GM18951 (cell line): ENCODE data around the gene IQGAP2.
"Not testable (repeated sequence)": the region's sequence is repeated elsewhere in the genome, so short reads cannot be mapped to it uniquely, and the experiment has no call there.

Experiments
- POLR2A ChIP-seq: IDR thresholded peaks from 4 replicates; pipeline ENCODE4 v1.6.1; 2011; ENCODE audit warnings: mild to moderate bottlenecking; ENCODE audit not compliant: insufficient read length, insufficient read depth; ENCODE audit errors: extremely low read depth
- in situ Hi-C: fragments of 300-500 bp; cut with MboI; formaldehyde crosslinking; loops from one replicate; pipeline ENCODE4 v1.12.0; 2022; ENCODE audit warnings: low sequenced_read_pairs, mixed read lengths, inconsistent platforms; ENCODE audit not compliant: unreplicated experiment

Gene IQGAP2

DNA sequence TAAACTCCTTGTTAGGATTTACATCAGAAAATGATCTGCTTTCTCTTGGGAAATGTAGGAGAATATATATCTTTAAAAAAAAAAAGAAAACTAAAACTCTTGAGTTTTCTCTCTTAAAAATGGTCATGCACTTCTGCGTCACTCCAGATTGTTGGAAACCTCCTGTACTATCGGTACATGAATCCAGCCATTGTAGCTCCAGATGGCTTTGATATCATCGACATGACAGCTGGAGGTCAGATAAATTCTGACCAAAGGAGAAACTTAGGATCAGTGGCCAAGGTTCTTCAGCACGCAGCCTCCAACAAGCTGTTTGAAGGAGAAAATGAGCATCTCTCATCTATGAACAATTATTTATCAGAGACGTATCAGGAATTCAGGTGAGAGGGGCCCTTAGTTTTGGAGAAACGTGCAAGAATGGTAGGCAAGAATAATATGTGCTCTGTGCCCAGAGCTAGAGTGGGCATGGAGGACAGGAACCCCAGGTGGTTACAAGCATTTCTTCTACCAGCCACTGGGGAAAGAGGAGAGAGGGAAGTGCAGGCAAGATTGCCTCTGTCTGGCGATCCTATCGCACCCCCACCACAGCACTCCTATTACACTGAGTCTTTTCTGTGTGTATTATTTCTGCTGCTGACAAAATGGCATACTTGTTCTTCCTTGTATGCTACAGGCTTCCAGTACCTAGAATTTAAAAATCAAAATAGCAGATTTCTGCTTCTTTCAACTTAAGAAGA is 271.4 kb downstream of the IQGAP2 start:
- TF ChIP-seq POLR2A: no peak
- in situ Hi-C loops: no loop called here

DNA sequence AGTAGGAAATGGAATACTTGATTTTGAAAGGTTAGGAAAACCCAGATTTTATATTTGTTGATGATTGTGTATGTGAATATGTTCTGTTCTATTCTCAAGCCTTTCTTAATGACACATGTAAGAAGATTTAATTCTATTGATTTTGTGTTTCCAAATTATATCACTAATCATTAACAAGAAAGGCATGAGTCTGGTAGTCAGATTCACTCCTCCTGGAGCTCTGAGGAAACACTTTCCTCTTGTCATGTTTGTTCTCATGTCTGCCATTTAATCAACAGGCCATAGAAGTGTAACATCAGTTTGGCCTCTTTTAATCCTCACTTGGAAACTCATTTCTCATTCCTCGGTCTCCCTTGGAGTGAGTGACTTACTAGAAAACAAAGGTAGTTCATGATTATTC is 272.3 kb downstream of the IQGAP2 start:
- in situ Hi-C loops: no loop called here

DNA sequence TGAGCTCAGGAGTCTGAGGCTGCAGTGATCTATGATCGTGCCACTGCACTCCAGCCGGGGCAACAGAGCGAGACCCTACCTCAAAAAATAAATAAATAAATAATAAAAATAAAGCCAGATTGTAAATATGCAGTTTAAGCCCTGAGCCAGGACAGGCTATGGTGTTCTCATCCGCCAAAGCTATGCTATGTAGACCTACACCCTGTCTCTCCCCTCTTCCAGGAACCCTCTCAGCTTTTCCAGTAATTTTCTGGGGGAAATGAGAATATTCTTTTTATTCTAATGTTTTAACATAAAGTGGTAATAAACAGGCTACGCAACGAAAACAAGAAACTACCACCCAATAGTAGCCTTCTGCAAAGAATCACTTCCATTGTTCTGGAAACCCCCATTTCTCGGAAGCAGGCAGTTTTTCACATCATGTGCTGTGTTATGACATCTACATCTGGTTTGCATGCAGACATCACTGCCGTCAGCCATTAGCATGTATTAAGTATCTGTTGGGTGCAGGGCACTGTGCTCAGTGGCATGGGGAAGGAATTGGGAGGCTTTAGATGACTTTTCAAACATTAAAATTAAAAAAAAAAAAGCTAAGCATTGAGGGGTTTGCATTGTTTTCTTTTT is 274.9 kb downstream of the IQGAP2 start:
- no peak for TF ChIP-seq POLR2A
- in situ Hi-C loops: no loop called here

More for the DNA sequence above, 272.3 kb downstream of the IQGAP2 start:
- TF ChIP-seq POLR2A: no peak

GRCh38 chr5:76679231-76679630 is 276.1 kb downstream of the IQGAP2 start:
- TF ChIP-seq POLR2A: no peak
- in situ Hi-C loops: no loop called here

- in situ Hi-C loops: not testable (repeated sequence)
Measured at GRCh38 chr5:76680826-76681225, 277.7 kb downstream of the IQGAP2 start.

DNA sequence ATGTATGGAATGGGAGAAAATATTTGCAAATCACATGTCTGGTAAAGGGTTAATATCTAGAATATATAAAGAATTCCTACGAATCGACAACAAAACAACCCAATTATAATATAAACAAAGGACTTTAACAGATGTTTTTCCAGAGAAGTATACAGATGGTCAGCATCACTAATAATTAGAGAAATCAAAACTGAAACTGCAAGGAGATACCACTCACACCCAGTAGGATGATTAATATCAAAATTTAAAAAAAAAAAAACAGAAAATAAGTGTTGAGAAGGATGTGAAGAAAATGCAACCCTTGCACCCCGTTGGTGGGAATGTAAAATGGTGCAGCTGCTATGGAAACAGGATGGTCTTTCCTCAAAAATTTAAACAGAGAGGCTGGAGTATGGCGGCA is 278.2 kb downstream of the IQGAP2 start:
- no peak for TF ChIP-seq POLR2A
- in situ Hi-C loops: no loop called here

DNA sequence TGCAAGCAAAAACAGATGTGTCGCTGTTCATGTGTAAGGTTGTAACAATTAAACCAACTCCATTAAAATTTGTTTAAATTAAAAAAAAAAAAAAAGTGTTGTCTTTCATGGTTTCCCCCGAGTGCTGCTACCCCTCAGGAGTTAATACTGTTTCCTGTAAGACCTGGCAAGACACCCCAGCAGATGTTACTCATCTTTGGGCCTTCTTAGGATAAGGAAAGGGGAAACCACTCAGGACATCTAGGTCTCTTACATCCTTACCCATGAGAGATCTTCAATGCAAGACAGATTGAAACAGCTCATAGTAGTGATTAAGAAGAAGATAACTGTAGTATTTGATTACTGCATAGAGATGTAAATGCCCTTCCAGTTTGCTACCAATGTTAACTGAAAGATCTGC is 279.3 kb downstream of the IQGAP2 start:
- in situ Hi-C loops: no loop called here
- TF ChIP-seq POLR2A: no peak

- TF ChIP-seq POLR2A: no peak
- in situ Hi-C loops: no loop called here
Measured at GRCh38 chr5:76683816-76684731, 281.0 kb downstream of the IQGAP2 start.

GRCh38 chr5:76684756-76685519 is 281.9 kb downstream of the IQGAP2 start:
- in situ Hi-C loops: no loop called here
- TF ChIP-seq POLR2A: no peak

DNA sequence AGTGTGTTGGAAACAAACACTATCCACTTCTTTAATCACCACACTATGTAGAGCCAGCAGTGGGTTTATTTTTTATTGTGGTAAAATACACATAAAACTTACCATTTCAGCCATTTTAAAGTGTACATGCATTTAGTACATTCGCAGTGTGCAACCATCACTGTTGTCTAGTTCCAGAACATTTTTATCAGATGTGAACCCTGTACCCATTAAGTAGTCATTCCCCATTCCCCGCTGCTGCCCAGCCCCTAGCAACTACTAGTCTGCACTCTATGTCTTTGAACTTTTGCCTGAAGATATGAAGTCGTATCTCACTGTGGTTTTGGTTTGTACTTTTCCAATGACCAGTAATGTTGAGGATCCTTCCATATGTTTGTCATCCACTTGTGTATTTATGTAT is 282.6 kb downstream of the IQGAP2 start:
- in situ Hi-C loops: no loop called here

DNA sequence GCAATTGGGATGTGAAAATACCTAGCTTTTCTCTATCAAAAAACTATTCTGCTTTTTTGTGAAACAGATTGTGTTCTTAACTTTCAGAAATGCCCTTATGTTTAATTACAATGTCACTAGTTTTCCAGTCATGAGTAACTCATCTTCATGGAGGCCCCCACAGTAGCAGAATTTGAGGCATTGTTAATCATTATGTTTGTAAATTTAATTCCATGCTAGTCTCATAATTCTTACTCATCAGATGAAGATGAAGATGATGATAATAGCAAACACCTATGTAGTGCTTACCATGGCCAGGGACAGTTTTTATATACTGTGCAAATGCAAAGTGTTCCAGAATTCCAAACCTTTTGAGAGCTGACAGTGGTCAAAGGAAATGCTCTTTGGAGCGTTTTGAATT is 285.1 kb downstream of the IQGAP2 start:
- no peak for TF ChIP-seq POLR2A
- in situ Hi-C loops: no loop called here

More for the DNA sequence above, 282.6 kb downstream of the IQGAP2 start:
- TF ChIP-seq POLR2A: no peak

GRCh38 chr5:76688836-76689235 is 285.8 kb downstream of the IQGAP2 start:
- TF ChIP-seq POLR2A: no peak
- in situ Hi-C loops: no loop called here
